ENCODE measurements around the gene BUB1B. TPM values are rescaled to one million over a fixed set of nuclear protein-coding genes. Genes with fewer than 3 reads are reported as not detected.

The BUB1B gene
- total and polyA plus RNA-seq, 9 of the 15 experiments (the other 6 are each of a cell fraction or from before 2014, with no cell fraction given) = 28.7 to 113 (median 82.2) TPM

DNA sequence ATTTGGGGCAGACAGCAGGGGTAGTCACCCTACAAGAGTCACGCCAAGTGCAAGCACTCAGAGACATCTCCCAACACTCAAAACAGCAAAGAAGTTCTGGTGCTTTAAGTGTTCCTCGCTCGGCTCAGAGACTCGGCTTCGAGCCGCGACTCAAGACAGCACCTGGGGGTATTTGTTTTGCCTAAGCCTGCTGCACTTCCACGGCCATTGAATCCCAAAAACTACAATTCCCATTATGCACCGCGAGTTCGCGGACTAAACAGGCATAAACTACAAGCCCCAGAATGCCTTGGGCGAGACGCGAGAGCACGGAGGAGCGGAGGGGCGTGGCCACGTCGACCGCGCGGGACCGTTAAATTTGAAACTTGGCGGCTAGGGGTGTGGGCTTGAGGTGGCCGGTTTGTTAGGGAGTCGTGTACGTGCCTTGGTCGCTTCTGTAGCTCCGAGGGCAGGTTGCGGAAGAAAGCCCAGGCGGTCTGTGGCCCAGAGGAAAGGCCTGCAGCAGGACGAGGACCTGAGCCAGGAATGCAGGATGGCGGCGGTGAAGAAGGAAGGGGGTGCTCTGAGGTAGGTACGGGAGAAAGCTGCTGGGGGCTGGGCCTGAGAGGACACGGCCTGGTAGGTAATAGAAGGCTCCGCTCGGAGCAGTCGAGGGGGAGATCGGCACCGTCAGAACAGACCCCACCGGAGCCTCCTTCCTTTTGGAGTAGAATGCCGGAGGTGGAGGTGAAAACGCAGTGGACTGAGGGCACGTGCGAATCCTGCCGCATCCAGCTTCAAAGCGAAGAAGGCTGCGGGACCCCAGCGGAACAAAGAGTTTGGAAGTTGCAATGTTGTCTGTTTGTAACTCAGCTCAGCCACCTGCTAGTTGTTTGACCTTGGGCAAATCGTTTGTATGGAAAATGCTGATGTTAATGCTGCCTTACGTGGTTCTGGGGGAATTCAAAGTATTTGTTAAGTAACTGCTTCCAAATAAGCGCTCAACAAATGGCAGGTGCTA is at the start of gene BUB1B (continued):
- TF ChIP-seq PCBP1 (IDR thresholded peaks at IDR 0.05; ENCODE audit: low read depth, low read length, poor library complexity, severe bottlenecking) (no peak), SNRNP70 (optimal IDR thresholded peaks at IDR 0.05; ENCODE audit: low read depth, low read length) (no peak), PRPF4 (IDR thresholded peaks at IDR 0.05; ENCODE audit: insufficient read depth, low read depth, low read length, poor library complexity, severe bottlenecking) (no peak), CAMTA2 (CRISPR knock-in tag; conservative IDR thresholded peaks at IDR 0.05) (no peak; the same call in 1 of the 2 replicates), ZZZ3 (IDR thresholded peaks at IDR 0.05) (peak; percentile 49; the same call in 1 of the 2 replicates)
- TF ChIP-seq, protein P1, sequence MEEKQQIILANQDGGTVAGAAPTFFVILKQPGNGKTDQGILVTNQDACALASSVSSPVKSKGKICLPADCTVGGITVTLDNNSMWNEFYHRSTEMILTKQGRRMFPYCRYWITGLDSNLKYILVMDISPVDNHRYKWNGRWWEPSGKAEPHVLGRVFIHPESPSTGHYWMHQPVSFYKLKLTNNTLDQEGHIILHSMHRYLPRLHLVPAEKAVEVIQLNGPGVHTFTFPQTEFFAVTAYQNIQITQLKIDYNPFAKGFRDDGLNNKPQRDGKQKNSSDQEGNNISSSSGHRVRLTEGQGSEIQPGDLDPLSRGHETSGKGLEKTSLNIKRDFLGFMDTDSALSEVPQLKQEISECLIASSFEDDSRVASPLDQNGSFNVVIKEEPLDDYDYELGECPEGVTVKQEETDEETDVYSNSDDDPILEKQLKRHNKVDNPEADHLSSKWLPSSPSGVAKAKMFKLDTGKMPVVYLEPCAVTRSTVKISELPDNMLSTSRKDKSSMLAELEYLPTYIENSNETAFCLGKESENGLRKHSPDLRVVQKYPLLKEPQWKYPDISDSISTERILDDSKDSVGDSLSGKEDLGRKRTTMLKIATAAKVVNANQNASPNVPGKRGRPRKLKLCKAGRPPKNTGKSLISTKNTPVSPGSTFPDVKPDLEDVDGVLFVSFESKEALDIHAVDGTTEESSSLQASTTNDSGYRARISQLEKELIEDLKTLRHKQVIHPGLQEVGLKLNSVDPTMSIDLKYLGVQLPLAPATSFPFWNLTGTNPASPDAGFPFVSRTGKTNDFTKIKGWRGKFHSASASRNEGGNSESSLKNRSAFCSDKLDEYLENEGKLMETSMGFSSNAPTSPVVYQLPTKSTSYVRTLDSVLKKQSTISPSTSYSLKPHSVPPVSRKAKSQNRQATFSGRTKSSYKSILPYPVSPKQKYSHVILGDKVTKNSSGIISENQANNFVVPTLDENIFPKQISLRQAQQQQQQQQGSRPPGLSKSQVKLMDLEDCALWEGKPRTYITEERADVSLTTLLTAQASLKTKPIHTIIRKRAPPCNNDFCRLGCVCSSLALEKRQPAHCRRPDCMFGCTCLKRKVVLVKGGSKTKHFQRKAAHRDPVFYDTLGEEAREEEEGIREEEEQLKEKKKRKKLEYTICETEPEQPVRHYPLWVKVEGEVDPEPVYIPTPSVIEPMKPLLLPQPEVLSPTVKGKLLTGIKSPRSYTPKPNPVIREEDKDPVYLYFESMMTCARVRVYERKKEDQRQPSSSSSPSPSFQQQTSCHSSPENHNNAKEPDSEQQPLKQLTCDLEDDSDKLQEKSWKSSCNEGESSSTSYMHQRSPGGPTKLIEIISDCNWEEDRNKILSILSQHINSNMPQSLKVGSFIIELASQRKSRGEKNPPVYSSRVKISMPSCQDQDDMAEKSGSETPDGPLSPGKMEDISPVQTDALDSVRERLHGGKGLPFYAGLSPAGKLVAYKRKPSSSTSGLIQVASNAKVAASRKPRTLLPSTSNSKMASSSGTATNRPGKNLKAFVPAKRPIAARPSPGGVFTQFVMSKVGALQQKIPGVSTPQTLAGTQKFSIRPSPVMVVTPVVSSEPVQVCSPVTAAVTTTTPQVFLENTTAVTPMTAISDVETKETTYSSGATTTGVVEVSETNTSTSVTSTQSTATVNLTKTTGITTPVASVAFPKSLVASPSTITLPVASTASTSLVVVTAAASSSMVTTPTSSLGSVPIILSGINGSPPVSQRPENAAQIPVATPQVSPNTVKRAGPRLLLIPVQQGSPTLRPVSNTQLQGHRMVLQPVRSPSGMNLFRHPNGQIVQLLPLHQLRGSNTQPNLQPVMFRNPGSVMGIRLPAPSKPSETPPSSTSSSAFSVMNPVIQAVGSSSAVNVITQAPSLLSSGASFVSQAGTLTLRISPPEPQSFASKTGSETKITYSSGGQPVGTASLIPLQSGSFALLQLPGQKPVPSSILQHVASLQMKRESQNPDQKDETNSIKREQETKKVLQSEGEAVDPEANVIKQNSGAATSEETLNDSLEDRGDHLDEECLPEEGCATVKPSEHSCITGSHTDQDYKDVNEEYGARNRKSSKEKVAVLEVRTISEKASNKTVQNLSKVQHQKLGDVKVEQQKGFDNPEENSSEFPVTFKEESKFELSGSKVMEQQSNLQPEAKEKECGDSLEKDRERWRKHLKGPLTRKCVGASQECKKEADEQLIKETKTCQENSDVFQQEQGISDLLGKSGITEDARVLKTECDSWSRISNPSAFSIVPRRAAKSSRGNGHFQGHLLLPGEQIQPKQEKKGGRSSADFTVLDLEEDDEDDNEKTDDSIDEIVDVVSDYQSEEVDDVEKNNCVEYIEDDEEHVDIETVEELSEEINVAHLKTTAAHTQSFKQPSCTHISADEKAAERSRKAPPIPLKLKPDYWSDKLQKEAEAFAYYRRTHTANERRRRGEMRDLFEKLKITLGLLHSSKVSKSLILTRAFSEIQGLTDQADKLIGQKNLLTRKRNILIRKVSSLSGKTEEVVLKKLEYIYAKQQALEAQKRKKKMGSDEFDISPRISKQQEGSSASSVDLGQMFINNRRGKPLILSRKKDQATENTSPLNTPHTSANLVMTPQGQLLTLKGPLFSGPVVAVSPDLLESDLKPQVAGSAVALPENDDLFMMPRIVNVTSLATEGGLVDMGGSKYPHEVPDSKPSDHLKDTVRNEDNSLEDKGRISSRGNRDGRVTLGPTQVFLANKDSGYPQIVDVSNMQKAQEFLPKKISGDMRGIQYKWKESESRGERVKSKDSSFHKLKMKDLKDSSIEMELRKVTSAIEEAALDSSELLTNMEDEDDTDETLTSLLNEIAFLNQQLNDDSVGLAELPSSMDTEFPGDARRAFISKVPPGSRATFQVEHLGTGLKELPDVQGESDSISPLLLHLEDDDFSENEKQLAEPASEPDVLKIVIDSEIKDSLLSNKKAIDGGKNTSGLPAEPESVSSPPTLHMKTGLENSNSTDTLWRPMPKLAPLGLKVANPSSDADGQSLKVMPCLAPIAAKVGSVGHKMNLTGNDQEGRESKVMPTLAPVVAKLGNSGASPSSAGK (IDR thresholded peaks at IDR 0.05) = peak; percentile 75
- TF ChIP-seq, protein P2, sequence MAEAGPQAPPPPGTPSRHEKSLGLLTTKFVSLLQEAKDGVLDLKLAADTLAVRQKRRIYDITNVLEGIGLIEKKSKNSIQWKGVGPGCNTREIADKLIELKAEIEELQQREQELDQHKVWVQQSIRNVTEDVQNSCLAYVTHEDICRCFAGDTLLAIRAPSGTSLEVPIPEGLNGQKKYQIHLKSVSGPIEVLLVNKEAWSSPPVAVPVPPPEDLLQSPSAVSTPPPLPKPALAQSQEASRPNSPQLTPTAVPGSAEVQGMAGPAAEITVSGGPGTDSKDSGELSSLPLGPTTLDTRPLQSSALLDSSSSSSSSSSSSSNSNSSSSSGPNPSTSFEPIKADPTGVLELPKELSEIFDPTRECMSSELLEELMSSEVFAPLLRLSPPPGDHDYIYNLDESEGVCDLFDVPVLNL (CRISPR knock-in tag; IDR thresholded peaks at IDR 0.05; ENCODE audit: low read depth) = peak; percentile 100
- TF ChIP-seq, protein P3, sequence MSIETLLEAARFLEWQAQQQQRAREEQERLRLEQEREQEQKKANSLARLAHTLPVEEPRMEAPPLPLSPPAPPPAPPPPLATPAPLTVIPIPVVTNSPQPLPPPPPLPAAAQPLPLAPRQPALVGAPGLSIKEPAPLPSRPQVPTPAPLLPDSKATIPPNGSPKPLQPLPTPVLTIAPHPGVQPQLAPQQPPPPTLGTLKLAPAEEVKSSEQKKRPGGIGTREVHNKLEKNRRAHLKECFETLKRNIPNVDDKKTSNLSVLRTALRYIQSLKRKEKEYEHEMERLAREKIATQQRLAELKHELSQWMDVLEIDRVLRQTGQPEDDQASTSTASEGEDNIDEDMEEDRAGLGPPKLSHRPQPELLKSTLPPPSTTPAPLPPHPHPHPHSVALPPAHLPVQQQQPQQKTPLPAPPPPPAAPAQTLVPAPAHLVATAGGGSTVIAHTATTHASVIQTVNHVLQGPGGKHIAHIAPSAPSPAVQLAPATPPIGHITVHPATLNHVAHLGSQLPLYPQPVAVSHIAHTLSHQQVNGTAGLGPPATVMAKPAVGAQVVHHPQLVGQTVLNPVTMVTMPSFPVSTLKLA (conservative IDR thresholded peaks at IDR 0.05) = peak; percentile 90 to 96
- TF ChIP-seq, protein P4, sequence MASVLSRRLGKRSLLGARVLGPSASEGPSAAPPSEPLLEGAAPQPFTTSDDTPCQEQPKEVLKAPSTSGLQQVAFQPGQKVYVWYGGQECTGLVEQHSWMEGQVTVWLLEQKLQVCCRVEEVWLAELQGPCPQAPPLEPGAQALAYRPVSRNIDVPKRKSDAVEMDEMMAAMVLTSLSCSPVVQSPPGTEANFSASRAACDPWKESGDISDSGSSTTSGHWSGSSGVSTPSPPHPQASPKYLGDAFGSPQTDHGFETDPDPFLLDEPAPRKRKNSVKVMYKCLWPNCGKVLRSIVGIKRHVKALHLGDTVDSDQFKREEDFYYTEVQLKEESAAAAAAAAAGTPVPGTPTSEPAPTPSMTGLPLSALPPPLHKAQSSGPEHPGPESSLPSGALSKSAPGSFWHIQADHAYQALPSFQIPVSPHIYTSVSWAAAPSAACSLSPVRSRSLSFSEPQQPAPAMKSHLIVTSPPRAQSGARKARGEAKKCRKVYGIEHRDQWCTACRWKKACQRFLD (CRISPR knock-in tag; IDR thresholded peaks at IDR 0.05) = peak; percentile 87

Data from K562 (cell line).